ENCODE data around the gene CORO1C.
"Not testable (repeated sequence)": the region's sequence is repeated elsewhere in the genome, so short reads cannot be mapped to it uniquely, and the experiment has no call there.

Gene CORO1C

DNA sequence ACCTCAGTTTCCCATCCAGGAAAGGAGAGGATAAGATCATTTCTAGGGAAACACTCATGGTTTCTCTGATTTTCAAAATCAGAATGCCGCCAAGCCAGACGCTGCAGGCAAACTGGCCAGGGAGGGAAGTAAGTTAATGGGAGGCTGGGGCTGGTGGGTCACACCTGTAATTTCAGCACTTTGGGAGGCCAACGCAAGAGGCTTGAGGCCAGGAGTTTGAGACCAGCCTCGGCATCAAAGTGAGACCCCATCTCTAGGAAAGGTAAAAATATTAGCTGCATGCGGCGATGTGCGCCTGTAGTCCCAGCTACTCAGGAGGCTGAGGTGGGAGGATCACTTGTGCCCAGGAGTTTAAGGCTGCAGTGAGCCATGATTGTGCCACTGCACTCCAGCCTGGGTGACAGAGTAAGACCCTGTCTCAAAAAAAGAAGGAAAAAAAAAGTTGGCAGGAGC is 98.2 kb downstream of the CORO1C start:
- no peak overlapping the region for H3K4me3 ChIP-seq (ENCODE audit: low read depth, low read length)
- no peak for DNase-seq (ENCODE audit: low read depth)
- TF ChIP-seq, protein P1, sequence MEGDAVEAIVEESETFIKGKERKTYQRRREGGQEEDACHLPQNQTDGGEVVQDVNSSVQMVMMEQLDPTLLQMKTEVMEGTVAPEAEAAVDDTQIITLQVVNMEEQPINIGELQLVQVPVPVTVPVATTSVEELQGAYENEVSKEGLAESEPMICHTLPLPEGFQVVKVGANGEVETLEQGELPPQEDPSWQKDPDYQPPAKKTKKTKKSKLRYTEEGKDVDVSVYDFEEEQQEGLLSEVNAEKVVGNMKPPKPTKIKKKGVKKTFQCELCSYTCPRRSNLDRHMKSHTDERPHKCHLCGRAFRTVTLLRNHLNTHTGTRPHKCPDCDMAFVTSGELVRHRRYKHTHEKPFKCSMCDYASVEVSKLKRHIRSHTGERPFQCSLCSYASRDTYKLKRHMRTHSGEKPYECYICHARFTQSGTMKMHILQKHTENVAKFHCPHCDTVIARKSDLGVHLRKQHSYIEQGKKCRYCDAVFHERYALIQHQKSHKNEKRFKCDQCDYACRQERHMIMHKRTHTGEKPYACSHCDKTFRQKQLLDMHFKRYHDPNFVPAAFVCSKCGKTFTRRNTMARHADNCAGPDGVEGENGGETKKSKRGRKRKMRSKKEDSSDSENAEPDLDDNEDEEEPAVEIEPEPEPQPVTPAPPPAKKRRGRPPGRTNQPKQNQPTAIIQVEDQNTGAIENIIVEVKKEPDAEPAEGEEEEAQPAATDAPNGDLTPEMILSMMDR (IDR thresholded peaks at IDR 0.05; ENCODE audit: low read depth, low read length, missing control alignments), result no peak

DNA sequence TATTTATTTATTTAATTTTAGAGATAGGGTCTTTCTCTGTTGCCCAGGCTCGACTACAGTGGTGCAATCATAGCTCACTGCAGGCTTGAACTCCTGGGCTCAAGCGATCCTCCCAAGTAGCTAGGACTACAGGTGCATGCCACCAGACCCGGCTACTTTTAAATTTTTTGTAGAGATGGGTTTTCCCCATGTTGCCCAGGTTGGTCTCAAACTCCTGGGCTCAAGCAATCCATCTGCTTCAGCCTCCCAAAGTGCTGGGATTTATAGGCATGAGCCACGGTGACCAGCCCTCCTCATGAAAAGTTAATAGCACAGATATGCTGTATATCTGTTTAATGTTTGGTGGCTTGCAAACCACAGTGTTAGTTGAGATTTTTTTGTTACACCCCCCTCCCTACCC is 100.1 kb downstream of the CORO1C start:
- not testable (repeated sequence) for DNase-seq (ENCODE audit: low read depth); H3K4me3 ChIP-seq (ENCODE audit: low read depth, low read length)
- in situ Hi-C loops (cut with HindIII; ENCODE audit: low sequenced_read_pairs), result loop anchor here (5.0 kb wide), 1 partner anchor 69 kb away; the partner anchor contains the start of genes ISCU and SART3

More for the DNA sequence above, 98.2 kb downstream of the CORO1C start:
- in situ Hi-C loops (cut with HindIII; ENCODE audit: low sequenced_read_pairs), result loop anchor here (5.0 kb wide), 1 partner anchor 71 kb away; the partner anchor contains the start of genes ISCU and SART3

DNA sequence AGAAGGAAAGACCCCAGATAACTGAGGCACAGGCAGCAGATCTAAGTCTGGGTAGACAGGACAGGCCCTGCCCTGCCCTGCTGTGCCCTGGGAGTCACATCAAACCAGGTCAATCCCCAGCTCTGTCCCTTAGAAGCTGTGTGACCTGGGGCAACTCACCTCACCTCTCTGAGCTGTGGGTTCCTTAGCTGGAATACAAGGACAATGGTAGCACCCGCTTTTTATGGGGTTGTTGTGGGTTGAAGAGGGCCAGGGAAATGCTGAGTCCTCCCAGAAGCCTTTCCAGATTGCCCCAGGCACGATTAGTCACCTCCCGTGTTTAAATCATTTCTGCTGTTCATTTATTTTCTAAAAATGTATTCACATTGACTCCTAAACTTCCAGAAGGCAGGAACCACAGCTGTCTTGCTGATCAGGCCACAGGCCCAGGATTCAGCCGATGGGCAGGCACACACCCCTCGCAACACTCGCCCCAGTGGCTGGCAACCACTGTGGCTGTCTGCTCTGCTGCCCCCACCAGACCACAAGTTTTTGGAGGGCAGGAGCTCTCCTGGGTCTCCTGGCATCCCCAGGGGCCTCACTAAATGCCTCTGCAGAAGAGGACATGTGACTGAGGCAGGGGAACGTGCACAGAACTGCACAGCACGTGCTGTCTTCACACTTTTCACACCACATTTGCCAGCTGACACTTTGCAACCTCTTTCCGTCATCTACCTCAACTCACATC is 100.7 kb downstream of the CORO1C start:
- no peak for DNase-seq (ENCODE audit: low read depth)
- TF ChIP-seq, protein P1 (IDR thresholded peaks at IDR 0.05; ENCODE audit: low read depth, low read length, missing control alignments), result no peak
- H3K4me3 ChIP-seq (ENCODE audit: low read depth, low read length), result no peak overlapping the region
- in situ Hi-C loops (cut with HindIII; ENCODE audit: low sequenced_read_pairs), result loop anchor here (5.0 kb wide), 1 partner anchor 68 kb away; the partner anchor contains the start of genes ISCU and SART3

DNA sequence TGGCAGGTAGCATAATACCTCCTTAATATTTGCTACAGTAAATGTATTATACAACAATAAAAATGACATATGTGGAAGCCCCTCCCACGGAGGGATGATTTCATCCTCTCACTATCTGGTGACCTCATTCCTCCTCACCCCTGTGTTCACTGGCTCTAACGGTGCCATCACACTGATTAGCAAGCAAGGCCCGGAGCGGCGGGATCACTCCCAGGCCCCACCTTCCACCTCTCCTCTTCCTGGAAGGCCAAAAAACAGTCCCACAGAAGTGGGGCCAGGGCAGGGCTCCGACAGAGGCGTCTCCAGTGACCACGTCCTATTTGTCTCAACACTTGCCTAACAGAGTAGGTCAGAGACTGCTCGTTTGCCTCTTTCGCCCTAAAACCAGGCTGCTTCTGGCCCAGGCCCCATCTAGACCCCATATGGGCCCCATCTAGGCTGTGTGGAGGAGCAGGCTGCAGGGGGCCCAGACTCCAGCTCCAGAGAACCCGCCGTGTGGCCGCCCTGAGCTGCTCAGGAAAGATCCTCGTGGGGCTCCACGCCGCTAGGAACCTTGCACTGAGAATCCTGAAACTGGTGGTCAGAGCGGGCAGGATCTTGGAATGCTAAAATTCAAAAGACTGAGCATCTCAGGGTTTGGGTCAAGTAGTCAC is 101.4 kb downstream of the CORO1C start:
- TF ChIP-seq, protein P1 (IDR thresholded peaks at IDR 0.05; ENCODE audit: low read depth, low read length, missing control alignments), result no peak
- H3K4me3 ChIP-seq (ENCODE audit: low read depth, low read length), result no peak overlapping the region
- in situ Hi-C loops (cut with HindIII; ENCODE audit: low sequenced_read_pairs), result loop anchor here (5.0 kb wide), 1 partner anchor 68 kb away; the partner anchor contains the start of genes ISCU and SART3
- DNase-seq (ENCODE audit: low read depth), result no peak

DNA sequence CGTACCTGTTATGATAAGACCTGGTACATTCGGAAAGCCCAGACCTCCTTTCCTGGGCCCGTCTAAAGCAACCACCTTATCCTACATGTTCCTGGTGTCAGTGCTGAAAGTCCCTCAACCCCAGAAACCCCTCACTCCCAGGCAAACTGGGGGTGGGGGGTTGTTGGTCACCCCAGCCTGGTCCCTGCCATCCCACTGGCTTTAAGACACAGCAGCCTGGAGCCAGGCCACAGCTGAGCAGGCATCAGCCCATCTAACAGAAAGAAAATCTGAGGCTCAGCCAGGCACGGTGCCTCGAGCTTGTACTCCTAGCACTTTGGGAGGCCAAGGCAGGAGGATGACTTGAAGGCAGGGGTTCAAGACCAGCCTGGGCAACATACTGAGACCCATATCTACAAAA is 102.2 kb downstream of the CORO1C start:
- no peak for DNase-seq (ENCODE audit: low read depth)
- no peak overlapping the region for H3K4me3 ChIP-seq (ENCODE audit: low read depth, low read length)
- in situ Hi-C loops (cut with HindIII; ENCODE audit: low sequenced_read_pairs), result no loop called here
- TF ChIP-seq, protein P1 (IDR thresholded peaks at IDR 0.05; ENCODE audit: low read depth, low read length, missing control alignments), result no peak

DNA sequence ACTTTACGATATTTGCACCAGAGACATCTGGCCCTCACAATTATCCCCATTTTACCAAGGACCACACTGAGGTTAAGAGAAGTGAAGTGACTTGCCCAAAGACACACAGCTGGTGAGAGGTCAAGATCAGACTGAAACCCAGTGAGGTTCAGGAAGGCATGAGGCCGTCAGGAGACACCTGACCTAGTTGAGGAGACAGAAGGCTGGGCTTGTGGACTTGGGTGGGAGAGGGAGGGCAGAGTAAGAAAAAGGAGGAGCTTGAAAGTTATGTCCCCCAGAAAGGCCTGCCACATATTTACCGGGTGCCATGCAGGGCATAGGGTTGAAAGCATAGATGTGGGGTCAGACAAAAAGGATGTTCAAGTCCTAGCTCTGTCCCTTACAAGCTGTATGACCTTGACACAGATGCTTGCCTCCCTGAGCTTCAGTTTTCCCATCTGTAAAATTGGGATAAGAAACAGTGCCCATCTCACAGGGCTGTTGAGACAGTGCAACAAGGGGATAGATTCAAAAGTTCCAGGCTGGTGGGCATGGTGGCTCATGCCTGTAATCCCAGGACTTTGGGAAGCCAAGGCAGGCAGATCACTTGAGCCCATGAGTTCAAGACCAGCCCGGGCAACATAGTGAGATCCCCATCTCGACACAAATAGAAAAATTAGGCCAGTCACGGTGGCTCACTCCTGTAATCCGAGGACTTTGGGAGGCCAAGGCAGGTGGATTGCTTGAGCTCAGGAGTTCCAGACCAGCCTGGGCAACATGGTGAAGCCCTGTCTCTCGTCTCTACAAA is 104.0 kb downstream of the CORO1C start:
- in situ Hi-C loops (cut with HindIII; ENCODE audit: low sequenced_read_pairs), result no loop called here
- H3K4me3 ChIP-seq (ENCODE audit: low read depth, low read length), result no peak overlapping the region
- DNase-seq (ENCODE audit: low read depth), result no peak
- TF ChIP-seq, protein P1 (IDR thresholded peaks at IDR 0.05; ENCODE audit: low read depth, low read length, missing control alignments), result no peak
